DND-41 (cell line): Measurements from ENCODE around the gene DBP.

Source experiments
- CTCF ChIP-seq: IDR thresholded peaks from 2 replicates; pipeline ENCODE4 v1.5.1; 2012; ENCODE audit warnings: borderline replicate concordance, low read length, moderate library complexity, mild to moderate bottlenecking; ENCODE audit not compliant: poor library complexity, severe bottlenecking; ENCODE audit errors: extremely low read depth
- EZH2 ChIP-seq: IDR thresholded peaks from 3 replicates; pipeline ENCODE4 v1.6.1; 2012; ENCODE audit warnings: borderline replicate concordance, low read depth, mild to moderate bottlenecking, moderate library complexity, low read length, inconsistent platforms; ENCODE audit not compliant: severe bottlenecking

GRCh38 chr19:48630296-48631063 is 6.7 kb downstream of the DBP start:
- TF ChIP-seq EZH2 (no peak), CTCF (no peak)
